Measurements from ENCODE around the gene CDC20. TPM values are rescaled to one million over a fixed set of nuclear protein-coding genes. Genes with fewer than 3 reads are reported as not detected.

The CDC20 gene
- polyA plus RNA-seq, 1 experiment, result 22.8 TPM

DNA sequence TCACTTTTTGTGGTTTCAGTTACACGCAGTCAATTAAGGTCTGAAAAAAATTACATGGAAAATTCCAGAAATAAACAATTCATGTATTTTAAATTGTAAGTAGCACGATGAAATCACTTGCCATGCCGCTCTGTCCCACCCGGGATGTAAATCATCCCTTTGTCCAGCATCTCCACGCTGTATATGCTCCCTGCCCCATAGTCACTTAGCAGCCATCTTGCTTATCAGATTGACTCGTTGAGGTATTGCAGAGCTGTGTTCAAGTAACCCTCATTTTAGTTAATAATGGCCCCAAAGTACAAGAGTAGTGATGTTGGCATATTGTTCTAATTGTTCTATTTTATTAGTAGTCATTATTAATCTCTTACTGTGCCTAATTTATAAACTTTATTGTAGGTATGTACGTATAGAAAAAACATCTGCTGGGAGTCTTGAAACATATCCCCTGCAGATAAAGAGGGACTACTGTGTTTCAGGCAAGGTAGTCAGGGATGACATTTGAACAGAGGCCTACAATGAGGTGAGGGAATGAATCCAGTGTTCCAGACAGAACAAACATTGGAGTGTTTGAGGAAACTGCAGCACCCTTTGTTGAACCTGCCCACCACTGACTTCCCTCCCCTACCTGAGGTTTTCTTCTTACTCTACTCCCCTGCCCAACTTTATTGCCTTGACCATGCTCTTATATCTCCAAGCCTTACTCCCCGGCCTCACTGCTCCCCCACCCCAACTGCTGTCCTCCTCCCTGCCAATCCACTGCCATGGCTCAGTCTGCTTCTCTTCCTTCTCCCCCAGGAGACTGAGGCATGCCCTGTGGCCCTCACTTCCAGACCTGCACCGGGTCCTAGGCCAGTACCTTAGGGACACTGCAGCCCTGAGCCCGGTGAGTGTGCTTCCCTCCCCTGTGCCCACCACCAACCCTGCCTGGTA, 7.1 kb upstream of the CDC20 start:
- TF ChIP-seq, protein P1, sequence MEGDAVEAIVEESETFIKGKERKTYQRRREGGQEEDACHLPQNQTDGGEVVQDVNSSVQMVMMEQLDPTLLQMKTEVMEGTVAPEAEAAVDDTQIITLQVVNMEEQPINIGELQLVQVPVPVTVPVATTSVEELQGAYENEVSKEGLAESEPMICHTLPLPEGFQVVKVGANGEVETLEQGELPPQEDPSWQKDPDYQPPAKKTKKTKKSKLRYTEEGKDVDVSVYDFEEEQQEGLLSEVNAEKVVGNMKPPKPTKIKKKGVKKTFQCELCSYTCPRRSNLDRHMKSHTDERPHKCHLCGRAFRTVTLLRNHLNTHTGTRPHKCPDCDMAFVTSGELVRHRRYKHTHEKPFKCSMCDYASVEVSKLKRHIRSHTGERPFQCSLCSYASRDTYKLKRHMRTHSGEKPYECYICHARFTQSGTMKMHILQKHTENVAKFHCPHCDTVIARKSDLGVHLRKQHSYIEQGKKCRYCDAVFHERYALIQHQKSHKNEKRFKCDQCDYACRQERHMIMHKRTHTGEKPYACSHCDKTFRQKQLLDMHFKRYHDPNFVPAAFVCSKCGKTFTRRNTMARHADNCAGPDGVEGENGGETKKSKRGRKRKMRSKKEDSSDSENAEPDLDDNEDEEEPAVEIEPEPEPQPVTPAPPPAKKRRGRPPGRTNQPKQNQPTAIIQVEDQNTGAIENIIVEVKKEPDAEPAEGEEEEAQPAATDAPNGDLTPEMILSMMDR (IDR thresholded peaks at IDR 0.05; ENCODE audit: low read depth, low read length), result no peak
- H3K4me3 ChIP-seq (ENCODE audit: low read depth, low read length), result no peak overlapping the region
- POLR2A ChIA-PET, result no interaction called here
- no peak for DNase-seq (ENCODE audit: low read depth, low spot score)
- H3K27ac ChIP-seq (ENCODE audit: low read depth, low read length), result no peak overlapping the region
- no peaks in the 10 kb centered on the region; the same call in 1 of the 2 replicates for H3K9me3 ChIP-seq (ENCODE audit: control insufficient read depth, insufficient read depth, low read length)
- H3K27me3 ChIP-seq (ENCODE audit: control insufficient read depth, insufficient read depth, low read length), result peaks cover 7% of the 10 kb centered on the region
- CTCF ChIA-PET, result no interaction called here

DNA sequence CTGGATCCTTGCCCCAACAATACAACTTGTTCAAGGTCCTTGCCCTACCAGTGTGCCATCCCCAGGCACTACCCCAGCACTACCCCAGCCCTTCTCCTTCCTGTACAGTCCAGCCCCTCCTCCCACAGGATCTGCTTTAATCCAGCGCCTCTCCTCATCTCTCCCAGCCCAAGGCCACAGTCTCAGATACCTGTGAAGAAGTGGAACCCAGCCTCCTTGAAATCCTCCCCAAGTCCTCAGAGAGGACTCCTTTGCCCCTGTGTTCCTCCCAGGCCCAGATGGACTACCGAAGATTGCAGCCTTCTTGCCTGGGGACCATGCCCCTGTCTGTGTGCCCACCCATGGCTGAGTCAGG, 6.5 kb upstream of the CDC20 start:
- ChIA-PET POLR2A (no interaction called here), CTCF (no interaction called here)
- TF ChIP-seq, protein P1 (IDR thresholded peaks at IDR 0.05; ENCODE audit: low read depth, low read length), result no peak
- Histone ChIP-seq H3K9me3 (ENCODE audit: control insufficient read depth, insufficient read depth, low read length) (no peaks in the 10 kb centered on the region; the same call in 1 of the 2 replicates), H3K4me3 (ENCODE audit: low read depth, low read length) (no peak overlapping the region), H3K27ac (ENCODE audit: low read depth, low read length) (no peak overlapping the region), H3K27me3 (ENCODE audit: control insufficient read depth, insufficient read depth, low read length) (peaks cover 7% of the 10 kb centered on the region)
- no peak for DNase-seq (ENCODE audit: low read depth, low spot score)

DNA sequence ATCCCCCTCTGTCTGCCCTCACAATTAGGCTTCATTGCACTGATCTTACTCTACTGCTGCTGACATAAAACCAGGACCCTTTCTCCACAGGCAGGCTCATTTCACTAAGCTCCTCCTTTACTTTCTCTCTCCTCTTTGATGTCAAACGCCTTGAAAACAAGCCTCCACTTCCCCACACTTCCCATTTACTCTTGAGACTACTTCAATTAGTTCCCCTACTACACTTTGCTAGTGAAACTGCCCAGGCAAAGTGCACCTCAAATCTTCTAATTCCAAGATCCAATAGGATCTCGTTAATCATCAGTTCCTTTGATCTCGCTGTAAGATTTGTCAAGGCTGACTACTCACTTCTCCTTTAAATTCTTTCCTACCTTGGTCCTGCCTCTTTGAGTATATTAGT, 5.9 kb upstream of the CDC20 start:
- H3K4me3 ChIP-seq (ENCODE audit: low read depth, low read length), result no peak overlapping the region
- ChIA-PET CTCF (interaction anchor here (1.2 kb wide), 1 partner anchor 61 kb away, joined by 3 read pairs; no protein-coding TSS in a partner anchor), POLR2A (no interaction called here)
- TF ChIP-seq, protein P1 (IDR thresholded peaks at IDR 0.05; ENCODE audit: low read depth, low read length), result no peak
- H3K9me3 ChIP-seq (ENCODE audit: control insufficient read depth, insufficient read depth, low read length), result no peaks in the 10 kb centered on the region; the same call in 1 of the 2 replicates
- DNase-seq (ENCODE audit: low read depth, low spot score), result no peak
- peaks cover 7% of the 10 kb centered on the region for H3K27me3 ChIP-seq (ENCODE audit: control insufficient read depth, insufficient read depth, low read length)
- H3K27ac ChIP-seq (ENCODE audit: low read depth, low read length), result no peak overlapping the region

DNA sequence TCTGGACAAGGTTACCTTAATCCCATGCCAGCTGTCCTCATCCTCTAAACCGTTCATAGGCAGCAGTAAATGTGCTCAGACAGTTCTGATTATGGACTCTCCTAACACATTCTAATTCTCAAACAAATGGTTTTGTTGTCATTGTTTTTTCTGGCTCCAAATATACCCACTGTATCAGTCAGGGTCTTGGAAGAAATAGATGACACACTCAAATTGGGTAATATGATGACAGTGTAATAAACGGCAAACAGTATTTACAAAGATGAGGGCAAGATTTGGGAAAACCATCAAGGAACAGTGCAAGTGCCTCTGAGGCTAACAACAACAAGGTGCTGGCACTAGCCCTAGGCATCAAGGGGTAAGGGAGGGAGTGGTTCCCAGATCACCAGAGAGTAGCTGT, 4.3 kb upstream of the CDC20 start:
- TF ChIP-seq, protein P1 (IDR thresholded peaks at IDR 0.05; ENCODE audit: low read depth, low read length), result no peak
- no peak overlapping the region for H3K27ac ChIP-seq (ENCODE audit: low read depth, low read length)
- no peak overlapping the region for H3K4me3 ChIP-seq (ENCODE audit: low read depth, low read length)
- CTCF ChIA-PET, result interaction anchor here (1.3 kb wide), 1 partner anchor 61 kb away, joined by 8 read pairs; no protein-coding TSS in a partner anchor
- no peaks in the 10 kb centered on the region for H3K27me3 ChIP-seq (ENCODE audit: control insufficient read depth, insufficient read depth, low read length)
- no peaks in the 10 kb centered on the region; the same call in 1 of the 2 replicates for H3K9me3 ChIP-seq (ENCODE audit: control insufficient read depth, insufficient read depth, low read length)
- no peak for DNase-seq (ENCODE audit: low read depth, low spot score)
- POLR2A ChIA-PET, result interaction anchor here (0.6 kb wide), 1 partner anchor 13 kb away, joined by 3 read pairs; no protein-coding TSS in a partner anchor

DNA sequence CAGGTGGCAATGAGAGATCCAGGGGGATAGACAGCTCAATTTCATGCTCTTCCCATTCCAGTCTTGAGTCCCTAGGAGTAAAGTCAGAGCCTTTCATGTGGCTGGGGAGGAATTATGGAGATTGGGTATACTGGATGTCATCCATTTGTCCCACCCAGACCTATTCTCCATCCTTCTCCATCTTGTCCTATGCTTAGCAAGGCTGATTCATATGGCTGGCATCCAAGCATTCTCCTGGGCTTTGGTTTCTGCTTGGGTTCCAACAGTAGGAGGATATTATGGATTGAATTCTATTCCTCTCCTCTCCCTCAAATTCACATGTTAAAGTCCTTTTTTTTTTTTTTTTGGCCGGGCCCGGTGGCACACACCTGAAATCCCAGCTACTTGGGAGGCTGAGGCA, 3.8 kb upstream of the CDC20 start:
- POLR2A ChIA-PET, result interaction anchor here (0.6 kb wide), 1 partner anchor 15 kb away, joined by 4 read pairs; no protein-coding TSS in a partner anchor
- no peak for DNase-seq (ENCODE audit: low read depth, low spot score)
- H3K9me3 ChIP-seq (ENCODE audit: control insufficient read depth, insufficient read depth, low read length), result no peaks in the 10 kb centered on the region; the same call in 1 of the 2 replicates
- H3K27me3 ChIP-seq (ENCODE audit: control insufficient read depth, insufficient read depth, low read length), result no peaks in the 10 kb centered on the region
- TF ChIP-seq, protein P1 (IDR thresholded peaks at IDR 0.05; ENCODE audit: low read depth, low read length), result no peak
- CTCF ChIA-PET, result interaction anchor here (1.3 kb wide), 1 partner anchor 60 kb away, joined by 8 read pairs; no protein-coding TSS in a partner anchor
- no peak overlapping the region for H3K4me3 ChIP-seq (ENCODE audit: low read depth, low read length)
- no peak overlapping the region for H3K27ac ChIP-seq (ENCODE audit: low read depth, low read length)

Measured in AG04450 (cell line).